Measurements from ENCODE around the gene MBP. TPM values are rescaled to one million over a fixed set of nuclear protein-coding genes. Genes with fewer than 3 reads are reported as not detected.
A peak's percentile ranks its signal among the peaks of the same experiment; 100 is the strongest.

The MBP gene
- total RNA-seq, 1 donor from 2014 or later = 2,463 TPM

DNA sequence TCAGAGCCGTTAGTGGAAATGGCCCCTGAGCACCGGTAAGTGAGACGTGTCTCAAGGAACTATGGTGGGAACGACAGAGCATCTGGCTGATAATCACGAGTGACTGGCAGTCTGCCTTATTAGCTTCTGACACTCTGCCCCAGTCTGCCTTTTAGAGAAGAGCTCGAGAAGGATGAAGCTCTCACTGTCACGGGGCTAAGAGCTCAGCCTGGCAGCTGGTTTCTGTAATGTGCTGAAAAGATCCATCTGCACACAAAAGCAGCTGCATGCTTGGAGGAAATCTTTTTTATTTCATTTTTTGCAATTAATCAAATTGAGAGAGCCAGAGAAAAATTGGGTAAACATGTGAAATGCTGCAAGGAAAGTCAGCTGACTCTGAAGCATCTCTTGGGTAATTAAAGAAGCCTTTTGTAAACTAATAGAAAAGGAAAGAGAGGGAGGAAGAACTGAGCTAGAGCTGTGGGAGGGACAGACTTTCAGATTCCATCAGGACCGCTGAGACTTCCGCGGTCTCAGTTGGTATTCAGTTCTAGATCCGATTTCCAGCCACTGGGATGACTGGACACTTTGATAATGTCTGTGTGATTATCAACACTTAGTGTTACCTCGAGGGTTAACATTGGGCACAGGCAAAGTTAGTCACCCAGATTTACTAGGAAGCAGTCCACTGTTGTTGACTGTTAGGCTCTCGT lies 24.4 kb downstream of the MBP start:
- ATAC-seq (peak; percentile 80), DNase-seq (ENCODE audit: low spot score) (no peak)
- intact Hi-C loops (cut with DNase I) = no loop called here

DNA sequence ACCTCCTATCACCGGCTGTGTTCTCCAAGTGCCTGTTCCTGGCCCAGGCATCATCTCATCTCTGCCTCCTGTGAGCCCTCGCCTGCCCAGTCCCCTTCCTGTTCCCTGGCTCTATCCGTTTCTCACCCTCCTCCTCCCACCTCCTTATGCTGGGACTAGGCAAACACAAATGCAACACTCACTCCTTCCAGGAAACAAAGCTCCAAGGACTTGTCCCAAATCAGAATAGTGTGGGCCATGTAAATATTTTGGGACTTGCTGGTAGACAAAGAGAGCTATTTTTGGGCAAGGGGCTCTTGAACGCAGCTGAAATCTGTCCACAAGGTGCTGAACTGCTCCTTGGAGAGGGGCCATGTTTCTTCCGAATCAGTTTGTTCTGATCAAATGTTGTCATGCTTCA lies 25.3 kb downstream of the MBP start:
- intact Hi-C loops (cut with DNase I) = no loop called here
- ATAC-seq (no peak), DNase-seq (ENCODE audit: low spot score) (no peak)

DNA sequence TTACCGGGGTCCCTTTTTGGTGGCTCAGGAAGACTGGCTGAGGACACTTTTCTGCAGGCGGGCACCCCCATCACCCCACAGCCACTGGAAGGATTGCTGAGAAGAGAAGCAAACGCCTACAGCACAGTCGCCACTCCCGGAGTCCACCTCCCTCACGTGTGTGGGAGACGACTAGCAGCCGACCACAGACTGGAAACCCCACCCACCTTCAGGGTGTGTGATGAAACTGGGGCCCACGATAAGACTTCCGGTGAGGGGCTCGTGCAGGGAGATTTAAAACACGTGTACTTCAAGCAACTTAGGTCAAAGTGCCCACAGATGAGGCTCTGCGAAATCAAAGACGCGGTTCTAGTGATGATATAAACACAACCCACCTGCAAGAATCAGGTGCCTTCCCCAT lies 26.3 kb downstream of the MBP start:
- no peak for ATAC-seq
- no peak for DNase-seq (ENCODE audit: low spot score)
- intact Hi-C loops (cut with DNase I) = no loop called here

DNA sequence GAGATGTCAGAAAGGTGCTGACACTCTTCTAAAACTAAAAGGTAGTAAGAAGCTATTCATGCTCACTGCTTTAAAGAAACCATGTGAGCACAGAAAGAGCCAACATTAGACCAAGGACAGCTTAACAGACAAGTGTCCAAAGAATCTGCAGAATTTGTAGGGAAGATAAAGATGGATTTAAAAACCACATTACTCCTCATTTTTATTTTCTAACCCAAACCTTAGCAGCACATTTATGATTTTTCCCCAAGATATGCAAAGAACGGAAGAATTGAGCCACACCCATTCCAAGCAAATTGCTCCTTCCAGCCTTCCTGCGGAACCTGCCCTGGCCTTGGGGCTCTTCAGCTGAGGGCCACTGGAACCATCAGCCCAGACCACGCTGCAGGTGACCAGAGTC lies 26.9 kb downstream of the MBP start:
- DNase-seq (ENCODE audit: low spot score) = no peak
- intact Hi-C loops (cut with DNase I) = no loop called here
- no peak for ATAC-seq

DNA sequence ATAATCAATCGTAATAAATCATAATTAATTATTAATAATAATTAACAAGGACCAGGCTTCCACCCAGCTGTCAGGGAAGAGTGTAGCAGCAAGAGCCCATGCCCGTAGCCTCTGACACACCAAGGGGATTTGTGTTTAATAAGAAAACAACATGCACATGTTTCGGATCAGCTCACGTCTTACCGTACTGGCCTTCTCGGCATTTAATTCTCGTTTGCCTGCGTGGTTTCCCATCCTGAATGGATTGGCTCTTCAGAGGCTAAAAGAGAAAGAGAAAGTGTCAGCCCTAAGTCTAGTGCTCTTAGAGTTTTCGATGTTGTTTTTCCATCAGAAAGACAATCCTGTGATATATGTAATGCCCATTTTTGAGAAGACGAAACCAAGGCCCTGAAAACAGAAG lies 27.6 kb downstream of the MBP start:
- intact Hi-C loops (cut with DNase I) = no loop called here
- DNase-seq (ENCODE audit: low spot score) (no peak), ATAC-seq (peak; percentile 9)

DNA sequence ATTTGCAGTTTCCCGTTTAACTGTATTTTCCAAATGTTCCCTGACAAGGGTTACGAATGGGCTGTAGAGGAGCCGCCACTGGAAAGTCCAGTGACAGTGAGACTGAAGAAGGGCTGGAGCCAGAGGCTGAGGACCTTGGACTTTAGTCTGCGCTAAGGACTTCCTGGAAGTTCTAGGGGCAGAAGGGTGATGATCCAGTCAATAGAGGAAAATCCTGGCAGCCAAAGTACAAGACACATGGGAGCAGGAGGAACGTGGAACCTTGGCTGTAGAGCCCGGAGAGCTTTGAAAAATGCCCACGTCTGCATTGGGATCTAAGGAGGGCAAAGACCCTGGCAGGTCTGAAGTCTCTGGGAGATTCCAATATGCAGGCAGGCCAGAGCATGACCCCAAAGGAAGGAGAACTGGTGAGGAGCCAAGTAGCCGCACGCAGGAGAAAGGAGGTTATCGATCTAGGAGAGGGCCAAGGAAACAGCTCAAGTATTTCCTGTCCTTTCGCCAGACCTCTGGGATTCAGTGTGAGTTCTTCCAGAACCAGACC lies 28.5 kb downstream of the MBP start:
- no peak for DNase-seq (ENCODE audit: low spot score)
- peak; percentile 2 for ATAC-seq
- intact Hi-C loops (cut with DNase I) = no loop called here

DNA sequence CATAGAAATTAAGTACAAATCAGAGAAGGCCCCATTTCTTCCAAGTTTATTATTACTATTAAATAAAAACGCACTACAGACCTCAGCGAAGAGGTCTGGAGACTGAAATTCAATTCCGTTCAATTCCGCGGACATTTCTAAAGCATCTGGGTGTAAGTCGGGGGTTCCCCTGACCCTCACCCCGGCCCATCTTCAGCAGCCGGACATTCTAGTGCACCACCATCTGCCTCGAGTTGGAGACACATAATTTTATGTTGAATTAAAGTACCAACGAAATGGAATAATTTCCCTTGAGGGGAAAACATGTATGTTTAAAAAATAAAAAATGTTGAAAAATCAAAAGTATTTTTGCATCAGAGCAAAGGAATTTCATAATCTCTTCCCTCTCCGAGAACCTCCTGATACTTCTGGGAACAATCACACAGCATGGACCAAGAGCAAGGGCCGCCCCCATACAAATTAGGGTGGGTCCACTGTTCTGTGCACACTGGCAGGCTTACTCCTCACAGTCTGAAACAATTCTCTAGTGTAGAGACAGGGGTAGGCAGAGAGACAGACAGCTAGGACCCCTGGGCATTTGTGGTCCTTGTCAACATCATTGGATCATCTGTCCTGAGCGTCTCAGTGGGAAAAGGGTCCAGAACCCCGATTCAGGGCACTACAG lies 29.3 kb downstream of the MBP start:
- ATAC-seq (peak; percentile 65), DNase-seq (ENCODE audit: low spot score) (no peak)
- intact Hi-C loops (cut with DNase I) = no loop called here

DNA sequence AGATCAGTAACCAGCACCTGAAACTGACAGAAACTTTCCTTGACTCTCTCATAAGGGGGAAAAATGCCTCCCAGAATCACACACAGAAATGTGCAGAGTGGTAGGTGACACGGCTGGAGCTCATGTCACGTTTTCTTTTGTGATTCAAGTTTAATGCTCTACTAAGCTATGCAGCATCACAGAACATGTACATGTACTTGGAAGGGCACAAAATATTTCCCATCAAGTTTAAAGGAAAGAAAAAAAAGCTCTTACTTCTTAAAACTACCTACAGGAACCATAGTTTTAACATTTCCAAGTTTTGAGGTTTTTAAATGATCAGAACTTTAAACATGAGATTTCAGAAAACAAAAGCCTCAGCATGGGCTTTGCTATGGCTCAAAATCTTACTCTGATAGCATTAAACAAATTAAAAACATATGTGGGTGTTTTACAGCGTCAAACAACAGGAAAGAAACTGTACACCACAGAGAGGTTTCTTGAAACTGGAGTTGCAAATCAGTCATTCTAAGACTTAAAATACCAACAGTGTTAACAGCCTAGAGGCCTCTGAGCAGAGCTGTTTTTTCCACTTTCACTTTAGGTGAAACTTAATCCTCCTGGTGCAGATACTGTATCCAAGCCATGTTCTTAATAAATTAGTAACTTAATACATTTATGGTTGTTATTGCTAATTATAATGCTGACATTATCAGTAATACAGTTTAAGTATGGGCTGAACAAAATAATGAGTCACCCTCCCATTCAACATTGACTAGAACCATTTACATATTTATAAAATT lies 30.1 kb downstream of the MBP start:
- ATAC-seq = peak; percentile 63
- intact Hi-C loops (cut with DNase I) = no loop called here
- DNase-seq (ENCODE audit: low spot score) = no peak

DNA sequence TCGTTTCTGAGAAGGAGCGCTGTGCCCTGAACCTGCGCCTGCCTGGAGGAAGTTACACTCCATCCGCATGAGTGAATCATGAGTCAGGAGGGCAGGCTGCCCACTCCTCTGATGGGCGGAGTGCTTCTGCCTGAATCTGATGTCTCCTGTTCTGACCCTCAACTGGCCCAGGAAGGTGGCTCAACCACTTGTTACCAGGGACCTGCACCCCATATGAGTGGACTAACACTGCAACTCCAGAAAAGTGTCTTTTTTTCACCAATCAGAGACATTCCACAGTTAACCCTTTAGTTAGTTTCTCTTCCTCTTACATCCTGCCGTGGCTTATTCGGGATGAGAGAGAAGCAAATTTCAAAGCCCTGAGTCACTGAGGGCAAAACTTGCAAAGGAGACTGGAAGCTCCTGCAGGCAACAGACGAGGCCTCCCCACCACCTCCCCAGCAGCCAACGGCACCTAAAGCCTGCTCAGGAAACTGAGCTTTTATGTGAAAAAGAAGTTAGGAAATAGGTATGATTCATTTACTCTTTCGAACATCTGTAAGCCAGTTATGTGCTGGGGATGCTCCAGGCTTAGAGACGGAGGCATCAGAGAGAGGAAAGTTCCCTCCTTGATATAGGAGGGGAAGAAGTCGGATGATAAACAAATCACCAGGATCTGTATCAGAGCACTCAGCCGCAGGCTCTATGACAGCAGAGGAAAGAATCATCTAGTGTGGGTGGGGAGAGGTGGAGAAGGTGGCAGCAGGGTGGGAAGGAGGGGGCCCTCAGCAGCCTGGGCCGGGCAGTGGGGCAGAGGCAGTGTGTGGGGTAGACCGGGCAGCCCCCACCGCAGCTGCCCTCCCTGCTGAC lies 30.9 kb downstream of the MBP start:
- ATAC-seq (peak; percentile 74), DNase-seq (ENCODE audit: low spot score) (peak; percentile 86)
- intact Hi-C loops (cut with DNase I) = no loop called here

DNA sequence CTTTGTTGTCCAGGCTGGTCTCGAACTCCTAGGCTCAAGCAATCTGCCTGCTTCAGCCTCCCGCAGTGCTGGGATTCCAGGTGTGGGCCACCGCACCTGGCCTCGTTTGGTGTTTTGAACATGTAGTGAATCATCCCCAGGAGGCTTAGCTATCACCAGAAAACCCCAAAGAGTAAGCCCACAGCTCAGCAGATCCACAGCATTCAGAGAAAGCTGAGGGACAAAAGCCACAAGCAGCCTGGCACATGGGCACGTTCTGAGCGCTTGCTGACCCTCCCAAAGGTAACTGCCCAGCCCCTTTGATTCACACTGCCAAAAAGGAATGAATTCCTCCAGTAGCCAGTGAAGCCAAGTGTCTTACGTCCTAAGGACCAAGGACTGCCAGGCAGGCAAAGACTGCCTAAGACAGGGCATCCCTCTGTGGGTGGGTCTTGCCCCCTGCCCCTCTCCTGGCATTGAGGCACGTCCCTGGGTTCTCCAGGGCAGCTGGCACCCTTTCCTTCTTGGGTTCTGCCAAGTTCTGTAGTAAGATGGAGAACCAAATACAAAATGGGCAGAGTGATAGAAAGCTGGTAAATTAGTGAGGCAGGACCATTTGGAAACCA lies 31.7 kb downstream of the MBP start:
- no peak for ATAC-seq
- intact Hi-C loops (cut with DNase I) = no loop called here
- peak; percentile 52 for DNase-seq (ENCODE audit: low spot score)

DNA sequence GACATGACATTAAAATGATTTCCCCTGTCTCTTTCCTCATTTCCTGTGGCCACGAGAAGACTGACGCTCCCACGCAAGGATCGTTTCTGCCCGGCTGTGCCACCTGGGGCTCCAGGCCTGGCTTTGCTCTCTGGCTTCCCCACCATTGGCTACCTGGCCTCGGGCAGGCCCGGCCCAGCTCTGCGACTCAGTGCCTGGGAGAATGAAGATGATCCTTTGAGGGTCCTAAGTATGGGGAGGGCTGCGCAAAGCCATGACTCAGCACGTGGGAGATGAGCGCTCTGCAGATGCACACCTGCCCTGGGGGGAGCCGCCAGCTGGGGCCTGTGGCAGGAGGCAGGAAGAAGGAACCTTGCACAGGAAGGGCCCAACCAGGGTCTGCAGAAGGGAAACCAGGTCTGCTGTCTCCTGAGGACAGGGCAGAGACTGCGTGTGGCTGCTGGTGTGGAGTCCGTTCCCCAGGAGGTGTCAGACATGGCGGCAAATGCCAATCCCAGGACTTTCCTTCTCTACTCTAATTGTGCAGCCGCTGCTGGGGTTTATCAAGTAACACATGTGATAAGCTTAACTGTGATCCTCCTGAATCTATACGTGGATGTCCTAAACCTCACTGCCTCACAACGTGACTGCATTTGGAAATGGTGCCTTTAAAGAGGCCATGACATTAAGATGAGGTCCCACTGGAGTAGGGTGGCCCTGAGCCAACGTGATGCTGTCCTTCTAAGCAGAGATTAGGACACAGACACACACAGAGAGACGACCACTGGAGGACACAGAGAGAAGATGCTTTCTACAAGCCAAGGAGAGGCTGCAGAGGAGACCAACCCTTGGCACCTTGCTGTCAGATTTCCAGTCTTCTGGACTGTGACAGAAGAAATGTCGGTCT lies 32.9 kb downstream of the MBP start:
- DNase-seq (ENCODE audit: low spot score) = no peak
- intact Hi-C loops (cut with DNase I) = loop anchor here (10.0 kb wide), 1 partner anchor 105 kb away; no protein-coding TSS in a partner anchor
- no peak for ATAC-seq

DNA sequence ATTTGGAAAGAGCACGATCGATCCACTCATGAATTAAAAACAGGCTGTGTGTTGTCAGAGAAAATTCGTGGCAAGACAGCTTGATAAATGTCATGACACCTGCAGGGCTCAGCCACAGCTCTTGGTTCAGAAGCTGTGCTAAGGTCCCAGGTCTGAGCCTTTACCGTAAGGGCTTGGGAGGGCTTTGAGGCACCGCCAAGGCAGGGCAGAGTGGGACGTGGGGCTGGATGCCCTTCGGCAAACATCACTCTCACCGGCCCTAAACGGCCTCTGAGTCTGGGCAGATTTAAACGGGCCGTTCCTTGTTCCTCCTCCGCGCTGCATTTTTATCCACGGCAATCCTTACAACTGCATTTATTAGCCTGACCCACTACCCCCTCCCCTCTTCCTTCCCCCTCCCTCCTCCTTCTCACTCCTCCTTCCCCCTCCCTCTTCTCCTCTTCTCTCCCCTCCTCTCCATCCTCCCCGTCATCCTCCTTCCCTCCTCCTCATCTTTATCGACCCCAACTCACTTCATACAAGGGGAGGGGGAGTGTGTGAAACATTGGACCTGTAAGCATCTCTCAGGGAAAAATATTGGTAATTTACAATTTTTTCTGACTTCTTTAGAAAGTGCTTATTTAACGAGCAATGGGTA lies 33.9 kb downstream of the MBP start:
- peak; percentile 18 for ATAC-seq
- intact Hi-C loops (cut with DNase I) = loop anchor here (10.0 kb wide), 1 partner anchor 106 kb away; no protein-coding TSS in a partner anchor
- DNase-seq (ENCODE audit: low spot score) = peak; percentile 56

DNA sequence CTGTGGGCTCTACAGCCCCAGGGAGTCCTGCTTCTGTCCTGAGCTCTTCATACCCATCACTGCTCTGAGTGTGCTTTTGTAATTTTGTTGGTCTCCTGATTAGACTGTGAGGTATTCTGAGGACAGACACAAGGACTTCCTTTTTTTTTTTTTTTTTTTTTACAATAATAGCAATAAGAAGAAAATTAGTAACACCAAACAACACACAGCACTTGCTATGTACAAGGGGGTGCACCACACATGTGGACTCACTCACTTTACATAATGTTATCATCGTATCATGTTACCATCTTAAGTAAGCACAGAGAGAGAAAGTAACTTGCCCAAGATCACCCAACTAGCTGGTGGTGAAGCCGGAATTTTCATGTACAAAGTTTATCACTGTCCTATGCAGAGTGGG lies 34.6 kb downstream of the MBP start:
- peak; percentile 14 for ATAC-seq
- intact Hi-C loops (cut with DNase I) = loop anchor here (10.0 kb wide), 1 partner anchor 107 kb away; no protein-coding TSS in a partner anchor
- DNase-seq (ENCODE audit: low spot score) = no peak

DNA sequence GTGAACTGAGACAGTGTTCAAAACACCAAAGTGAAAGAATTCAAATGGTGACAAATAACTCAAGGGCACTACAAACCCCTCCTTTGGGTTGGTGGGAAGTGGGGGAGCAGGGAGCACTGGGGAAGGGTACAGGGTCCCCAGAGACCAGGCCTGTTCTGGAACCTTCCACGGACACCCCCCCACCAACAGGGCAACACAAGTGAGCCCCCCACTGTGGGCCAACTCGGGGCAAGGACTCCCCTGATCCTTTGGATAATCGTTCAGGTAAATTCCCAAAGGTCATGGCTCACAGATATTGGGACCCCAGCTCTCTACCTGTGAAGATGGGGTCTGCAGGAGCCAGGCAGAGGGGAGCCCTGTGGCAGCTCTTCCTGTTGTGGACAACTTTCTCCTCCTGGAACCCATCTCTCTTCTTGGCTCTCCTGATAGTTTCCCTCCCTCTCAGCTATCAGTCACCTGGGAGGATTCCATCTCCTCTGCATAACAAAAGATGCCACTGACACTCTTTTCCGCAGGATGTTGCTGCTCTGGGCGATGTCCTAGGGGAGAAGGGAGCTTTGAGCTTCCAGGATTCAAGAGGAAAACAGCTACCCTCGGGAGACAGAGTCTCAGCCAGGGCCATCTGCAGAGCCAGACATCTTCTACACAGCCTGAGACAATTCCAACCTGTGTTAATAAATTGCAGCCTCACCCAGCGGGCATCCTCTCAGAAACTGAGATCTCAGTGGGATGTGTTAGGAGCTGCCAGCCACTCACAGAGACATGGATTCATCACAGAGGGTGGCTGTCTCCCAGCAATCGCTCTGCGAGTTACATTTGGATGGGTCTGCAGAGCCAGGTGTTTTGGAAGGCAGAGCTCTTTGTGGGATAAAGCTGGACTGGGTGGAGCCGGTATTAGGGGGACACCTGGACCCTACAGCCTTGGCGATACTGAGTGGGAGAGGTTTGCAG lies 35.4 kb downstream of the MBP start:
- peak; percentile 54 for DNase-seq (ENCODE audit: low spot score)
- ATAC-seq = no peak
- intact Hi-C loops (cut with DNase I) = loop anchor here (10.0 kb wide), 1 partner anchor 108 kb away; no protein-coding TSS in a partner anchor

DNA sequence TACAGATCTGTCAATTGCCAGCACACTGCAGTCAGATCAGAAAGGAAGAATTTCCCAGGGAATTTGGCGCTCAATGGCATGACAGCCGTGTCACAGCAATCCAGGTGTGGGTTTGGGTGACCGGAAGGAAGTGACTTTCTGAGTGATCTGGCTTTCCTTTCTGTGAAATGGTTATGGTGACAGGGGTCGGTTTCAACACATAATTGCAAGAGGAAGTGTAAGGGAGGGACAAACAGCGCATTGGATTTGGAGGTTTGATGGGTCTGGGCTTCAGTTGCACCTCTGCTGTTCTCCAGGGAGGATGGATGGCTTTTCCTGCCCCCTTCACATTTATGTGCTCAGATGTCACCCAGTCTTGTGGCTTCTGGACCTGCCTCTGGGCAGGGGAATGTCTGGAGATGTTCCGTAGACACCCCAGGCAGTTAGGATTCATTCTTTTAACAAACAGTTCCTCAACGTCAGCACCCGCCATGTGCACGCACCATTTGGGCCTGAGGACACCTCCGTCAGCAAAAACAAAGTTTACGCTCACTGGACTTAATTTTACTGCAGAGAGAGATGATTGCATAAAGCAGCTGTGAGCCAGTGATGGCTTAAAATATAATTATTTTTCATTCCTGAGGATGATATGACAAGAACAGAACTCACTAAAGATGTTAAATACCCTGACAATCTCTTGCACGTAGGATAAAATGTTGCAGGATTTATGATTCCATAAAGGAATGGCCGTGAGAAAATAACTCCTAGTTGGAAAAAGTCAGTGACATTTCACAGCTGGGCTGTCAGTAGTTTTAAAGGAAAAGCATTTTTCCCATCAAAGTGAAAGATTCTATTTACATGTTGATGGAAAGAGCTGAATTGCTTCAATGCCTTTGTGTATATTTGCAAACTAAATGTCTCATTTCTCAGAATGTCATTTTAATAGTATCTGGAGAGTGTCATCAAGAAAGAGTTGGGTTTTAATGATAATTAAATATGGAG lies 36.9 kb downstream of the MBP start:
- DNase-seq (ENCODE audit: low spot score) (no peak), ATAC-seq (no peak)
- intact Hi-C loops (cut with DNase I) = loop anchor here (10.0 kb wide), 1 partner anchor 109 kb away; no protein-coding TSS in a partner anchor
